Aorta (tissue), 5 donors: ENCODE data around the gene ACIN1. TPM values are rescaled to one million over a fixed set of nuclear protein-coding genes. Genes with fewer than 3 reads are reported as not detected.
"Not testable (repeated sequence)": the region's sequence is repeated elsewhere in the genome, so short reads cannot be mapped to it uniquely, and the experiment has no call there.

Experiments
- ATAC-seq: fragments of 200-7000 bp; cut with Tn5 transposase; one replicate; pipeline ENCODE4 v1.9.1; 2022; ENCODE audit warnings: moderate library complexity; ENCODE audit not compliant: low FRiP score
- DNase-seq, 2 donors: peaks; one replicate each; pipeline ENCODE4 v3.0.0-alpha.2; 2020
- H3K27ac ChIP-seq, 2 donors: one replicate each; pipeline ENCODE4 v1.5.1; 2013; ENCODE audit warnings: low read length in 2 of 2, mild to moderate bottlenecking in 2 of 2, moderate library complexity in 2 of 2, control low read depth in 1 of 2, inconsistent platforms in 1 of 2, low read depth in 1 of 2
- H3K27me3 ChIP-seq, 2 donors: one replicate each; pipeline ENCODE4 v1.6.1; 2013; ENCODE audit warnings: control low read depth in 1 of 2, low read length in 1 of 2, mild to moderate bottlenecking in 1 of 2, moderate library complexity in 1 of 2; ENCODE audit not compliant: insufficient read depth in 2 of 2, control insufficient read depth in 1 of 2
- H3K36me3 ChIP-seq, 2 donors: one replicate each; pipeline ENCODE4 v1.6.1; 2013; ENCODE audit warnings: control low read depth in 1 of 2, low read length in 1 of 2, mild to moderate bottlenecking in 1 of 2; ENCODE audit not compliant: insufficient read depth in 2 of 2, control insufficient read depth in 1 of 2
- H3K4me1 ChIP-seq, 2 donors: one replicate each; pipeline ENCODE4 v1.6.1; 2013; ENCODE audit warnings: low read length in 2 of 2, control low read depth in 1 of 2, mild to moderate bottlenecking in 1 of 2, moderate library complexity in 1 of 2; ENCODE audit not compliant: insufficient read depth in 2 of 2, control insufficient read depth in 1 of 2
- H3K4me3 ChIP-seq, 2 donors: one replicate each; pipeline ENCODE4 v1.5.1; 2013; ENCODE audit warnings: low read length in 2 of 2, control low read depth in 1 of 2, mild to moderate bottlenecking in 1 of 2
- H3K9me3 ChIP-seq: one replicate; pipeline ENCODE4 v1.6.1; 2013; ENCODE audit warnings: mild to moderate bottlenecking, low read length; ENCODE audit not compliant: control insufficient read depth
- WGBS, 2 donors: extraction: QIAGEN DNeasy Blood & Tissue Kit; methylation state at CpG; one replicate each; pipeline ENCODE4 v1.1.7; 2013; 5-methylcytosine and 5-hydroxymethylcytosine counted together
- intact Hi-C, 2 donors: fragments of 100-400 bp; cut with DNase I; formaldehyde crosslinking; loops; one replicate each; pipeline versions ENCODE4 v1.14.2 to v1.15.0; 2022
- polyA plus RNA-seq, 2 donors: library from polyadenylated mRNA; stranded (reverse); fragments of 200-250 nt; gene quantifications; one replicate each; pipeline ENCODE4 v1.2.3, GENCODE V29; 2013
- total RNA-seq, 2 donors: library from RNA; stranded (reverse); fragmentation: NEBNext Ultra II Directional; extraction: Animal tissue kit (Norgen Biotek cat#: 25700); gene quantifications; one replicate each; pipeline ENCODE4 v1.2.1, GENCODE V29; 2021
- donor health status: healthy with polysubstance abuse.
- donor health status: Bipolar disorder and iron deficiency.
- donor health status: DM: no; HTN: no; CAD: no.
- donor health status: DM: no; HTN: no; CAD: no.
- donor health status: DM: yes; HTN: yes; CAD: no.

ACIN1 gene
- total and polyA plus RNA-seq, 4 donors, result 34.1 to 183 (median 140) TPM

DNA sequence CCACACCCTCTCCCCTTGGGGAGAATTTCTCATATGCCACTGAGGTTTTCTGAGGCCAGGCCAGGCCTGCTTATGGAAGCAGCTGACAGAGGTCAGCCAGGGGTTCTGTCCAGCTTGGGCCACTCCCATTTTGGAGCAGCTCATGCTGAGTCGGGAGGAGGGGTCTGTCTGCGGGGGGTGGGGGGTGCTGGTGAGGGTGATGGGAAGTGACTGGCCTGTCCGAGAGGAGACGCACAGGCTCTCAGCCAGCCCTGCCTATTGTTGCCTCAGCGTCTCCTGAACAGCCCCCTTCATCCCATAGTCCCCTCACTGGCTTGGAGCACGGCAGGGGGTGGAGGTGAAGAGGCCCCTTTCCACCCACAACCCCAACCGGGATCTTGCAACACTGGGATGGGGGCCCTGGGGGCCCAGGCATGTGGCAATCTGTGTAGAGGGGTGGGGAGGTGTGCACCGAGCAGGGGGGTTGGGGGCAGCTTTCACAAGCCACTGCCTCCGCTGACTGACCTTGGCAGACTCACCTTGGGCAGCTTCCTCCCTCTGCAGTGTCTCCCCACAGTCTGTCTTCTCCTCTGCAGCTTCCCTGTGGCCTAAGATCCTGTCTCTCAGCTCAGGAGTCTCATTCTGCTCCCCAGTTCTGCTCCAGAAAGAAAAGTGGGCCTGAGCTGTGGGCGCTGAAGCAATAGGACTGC is 18.6 kb upstream of the ACIN1 start:
- ATAC-seq (no peak), DNase-seq (peak; percentile 42 to 69)
- H3K9me3 ChIP-seq, result no peaks in the 10 kb centered on the region
- no peaks in the 10 kb centered on the region for H3K4me1 ChIP-seq
- 58 to 70% methylated on average over 10 of the region's 10 CpGs for WGBS, 2 donors
- H3K27ac ChIP-seq, result no peak overlapping the region
- H3K4me3 ChIP-seq, result no peak overlapping the region
- no peaks in the 10 kb centered on the region for H3K36me3 ChIP-seq
- intact Hi-C loops, result no loop called here
- H3K27me3 ChIP-seq, result no peaks in the 10 kb centered on the region

GRCh38 chr14:23112359-23113178 is 17.6 kb upstream of the ACIN1 start:
- Histone ChIP-seq H3K9me3 (no peaks in the 10 kb centered on the region), H3K27ac (no peak overlapping the region), H3K27me3 (no peaks in the 10 kb centered on the region), H3K4me1 (no peaks in the 10 kb centered on the region), H3K4me3 (no peak overlapping the region), H3K36me3 (no peaks in the 10 kb centered on the region)
- WGBS, 2 donors, result 55 to 58% methylated on average over 12 of the region's 12 CpGs
- ATAC-seq, result peak; percentile 12
- intact Hi-C loops, result no loop called here
- peak; percentile 59 to 76 for DNase-seq

DNA sequence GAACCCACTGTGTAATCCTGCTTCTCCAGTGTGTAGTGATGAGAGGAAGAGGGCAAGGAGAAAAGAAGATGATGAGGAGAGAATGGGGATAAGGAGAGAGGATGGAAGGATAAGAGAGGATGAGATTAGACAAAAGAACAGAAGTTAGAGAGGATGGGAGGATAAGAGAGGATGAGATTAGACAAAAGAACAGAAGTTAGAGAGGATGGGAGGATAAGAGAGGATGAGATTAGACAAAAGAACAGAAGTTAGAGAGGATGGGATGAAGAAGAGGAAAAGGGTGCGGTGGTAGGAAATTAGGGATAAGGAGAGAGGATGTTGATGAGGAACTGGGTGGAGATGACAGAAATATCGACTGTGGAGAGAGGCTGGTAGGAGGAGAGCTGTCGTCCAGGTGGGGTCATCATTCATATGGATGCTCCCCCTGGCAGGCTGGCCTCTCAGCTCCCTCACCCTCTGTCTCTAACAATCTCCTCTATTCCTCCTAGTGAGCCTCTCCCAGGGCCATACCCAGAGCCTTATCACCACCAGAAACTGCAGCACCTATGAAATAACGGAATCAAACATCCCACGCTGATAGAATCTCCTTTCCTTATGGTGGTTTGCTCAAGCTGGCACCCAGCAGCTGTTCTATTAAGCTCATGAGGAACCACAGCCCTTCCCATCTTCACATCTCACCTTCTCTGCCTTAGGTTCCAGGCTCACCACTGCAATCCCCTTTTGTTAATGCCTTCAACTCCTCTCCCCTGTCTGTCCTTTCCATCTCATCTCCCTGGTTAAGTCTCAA is 15.8 kb upstream of the ACIN1 start:
- DNase-seq, result peak; percentile 3 to 17
- intact Hi-C loops, result no loop called here
- WGBS, 2 donors, result 56 to 68% methylated on average over 5 of the region's 5 CpGs

GRCh38 chr14:23109769-23110168 is 14.8 kb upstream of the ACIN1 start:
- no peak overlapping the region for H3K27ac ChIP-seq
- WGBS, 2 donors, result 80 to 82% methylated on average over 1 of the region's 1 CpG
- no peaks in the 10 kb centered on the region for H3K9me3 ChIP-seq
- no peaks in the 10 kb centered on the region for H3K36me3 ChIP-seq
- H3K4me1 ChIP-seq, result no peaks in the 10 kb centered on the region
- H3K4me3 ChIP-seq, result no peak overlapping the region
- H3K27me3 ChIP-seq, result no peaks in the 10 kb centered on the region
- DNase-seq, result no peak
- intact Hi-C loops, result loop anchor here in 1 of 2 donors (5.0 kb wide), 1 partner anchor 42 kb away; no protein-coding TSS in a partner anchor
- ATAC-seq, result no peak

More for the DNA sequence above, 15.8 kb upstream of the ACIN1 start:
- Histone ChIP-seq H3K27me3 (no peaks in the 10 kb centered on the region), H3K4me1 (no peaks in the 10 kb centered on the region), H3K4me3 (no peak overlapping the region), H3K36me3 (no peaks in the 10 kb centered on the region), H3K9me3 (no peaks in the 10 kb centered on the region), H3K27ac (no peak overlapping the region)
- no peak for ATAC-seq

GRCh38 chr14:23108169-23108568 is 13.2 kb upstream of the ACIN1 start:
- not testable (repeated sequence) for H3K4me1 ChIP-seq, H3K27me3 ChIP-seq, H3K27ac ChIP-seq, H3K36me3 ChIP-seq, H3K4me3 ChIP-seq, ATAC-seq, H3K9me3 ChIP-seq
- peak in 1 of 2 donors; percentile 38 for DNase-seq
- intact Hi-C loops, result loop anchor here in 1 of 2 donors (5.0 kb wide), 1 partner anchor 41 kb away; no protein-coding TSS in a partner anchor
- 88 to 90% methylated on average over 24 of the region's 24 CpGs for WGBS, 2 donors

- H3K27me3 ChIP-seq, H3K9me3 ChIP-seq, H3K4me3 ChIP-seq, H3K27ac ChIP-seq, H3K36me3 ChIP-seq, ATAC-seq, H3K4me1 ChIP-seq, DNase-seq: not testable (repeated sequence)
- WGBS, 2 donors, result 80 to 98% methylated on average over 3 of the region's 5 CpGs
- intact Hi-C loops, result loop anchor here in 1 of 2 donors (5.0 kb wide), 1 partner anchor 40 kb away; no protein-coding TSS in a partner anchor
These were observed 12.7 kb upstream of the ACIN1 start for GRCh38 chr14:23107620-23108019.

- ATAC-seq (no peak), DNase-seq (no peak)
- Histone ChIP-seq H3K36me3 (no peaks in the 10 kb centered on the region), H3K27me3 (no peaks in the 10 kb centered on the region), H3K27ac (no peak overlapping the region), H3K4me3 (no peak overlapping the region), H3K4me1 (no peaks in the 10 kb centered on the region), H3K9me3 (no peaks in the 10 kb centered on the region)
- intact Hi-C loops, result loop anchor here in 1 of 2 donors (5.0 kb wide), 1 partner anchor 39 kb away; no protein-coding TSS in a partner anchor
These were observed 11.8 kb upstream of the ACIN1 start for GRCh38 chr14:23106747-23107045.

GRCh38 chr14:23105348-23105824 is 10.4 kb upstream of the ACIN1 start:
- WGBS, 2 donors, result 90 to 92% methylated on average over 4 of the region's 4 CpGs
- Histone ChIP-seq H3K36me3 (no peaks in the 10 kb centered on the region), H3K27me3 (no peaks in the 10 kb centered on the region), H3K4me3 (no peak overlapping the region), H3K9me3 (no peaks in the 10 kb centered on the region), H3K4me1 (no peaks in the 10 kb centered on the region), H3K27ac (no peak overlapping the region)
- ATAC-seq (no peak), DNase-seq (no peak)
- intact Hi-C loops, result loop anchor here in 1 of 2 donors (5.0 kb wide), 1 partner anchor 38 kb away; no protein-coding TSS in a partner anchor
